ENCODE data around the gene RAB9A.

Gene RAB9A

DNA sequence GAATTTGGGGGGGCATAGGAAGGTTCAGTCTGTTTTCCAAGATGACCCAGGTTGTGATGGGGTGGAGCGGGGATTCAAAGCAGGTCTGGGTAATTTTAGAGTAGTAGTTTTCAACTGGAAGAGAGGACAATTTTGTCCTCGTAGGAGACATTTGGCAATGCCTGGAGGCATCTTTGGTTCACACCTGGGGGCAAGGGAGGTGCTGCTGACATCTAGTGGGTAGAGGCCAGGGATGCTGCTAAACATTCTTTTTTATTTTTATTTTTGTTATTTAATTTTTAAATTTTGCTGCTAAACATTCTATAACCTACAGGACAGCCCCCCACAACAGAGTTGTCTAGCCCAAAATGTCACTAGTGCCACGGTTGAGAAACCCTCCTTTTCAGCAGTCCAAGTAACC lies 1.9 kb downstream of the RAB9A start:
- H2BK120ac ChIP-seq (ENCODE audit: low read depth, low read length): no peak overlapping the region
- H2BK5ac ChIP-seq (ENCODE audit: low read length): no peak overlapping the region
- H2AFZ ChIP-seq (ENCODE audit: low read length): no peak overlapping the region
- H3K9me3 ChIP-seq (replicated peaks in 1 of 2; ENCODE audit: control insufficient read depth in 2 of 2, insufficient read depth in 1 of 2, low read depth in 1 of 2, low read length in 2 of 2): no peaks in the 10 kb centered on the region
- no peak overlapping the region for H3K23ac ChIP-seq (ENCODE audit: low read depth, low read length, poor library complexity)
- no peak for DNase-seq (ENCODE audit: low spot score)
- no peak overlapping the region for H4K91ac ChIP-seq (ENCODE audit: low read depth, low read length, poor library complexity)
- H3K14ac ChIP-seq (ENCODE audit: low read length): no peak overlapping the region
- whole genome bisulfite sequencing, 2 donors (ENCODE audit: extremely low coverage in 2 of 2, insufficient read length in 2 of 2, insufficient replicate concordance in 1 of 2): no CpG with 5 or more reads among the region's 3 CpGs
- no peak overlapping the region for H2BK15ac ChIP-seq (ENCODE audit: low read length)
- H3K4me1 ChIP-seq (ENCODE audit: control insufficient read depth in 2 of 2, insufficient read depth in 1 of 2, low read depth in 1 of 2, low read length in 2 of 2): peaks cover 0 to 12% of the 10 kb centered on the region in 2 donors
- H3K4me2 ChIP-seq (ENCODE audit: insufficient read depth, low read length, poor library complexity, severe bottlenecking): no peak overlapping the region
- H3K36me3 ChIP-seq (replicated peaks in 1 of 2; ENCODE audit: control insufficient read depth in 2 of 2, insufficient read depth in 2 of 2, low read length in 2 of 2): no peaks in the 10 kb centered on the region
- no peaks in the 10 kb centered on the region for H3K79me1 ChIP-seq (ENCODE audit: low read depth, low read length)
- H3K4me3 ChIP-seq (ENCODE audit: low read length in 2 of 2): peak overlapping the region in 1 of 2 donors; percentile 85
- no peak overlapping the region for H2AK5ac ChIP-seq (ENCODE audit: low read depth, low read length)
- H3K18ac ChIP-seq (ENCODE audit: low read length): no peak overlapping the region
- no peak overlapping the region for H3K9ac ChIP-seq (ENCODE audit: low read depth, low read length, poor library complexity)
- no peak overlapping the region for H4K8ac ChIP-seq (ENCODE audit: low read depth, low read length)
- H3K4ac ChIP-seq (ENCODE audit: low read length): no peak overlapping the region
- H2BK12ac ChIP-seq (ENCODE audit: low read length): no peak overlapping the region
- H3K27me3 ChIP-seq (ENCODE audit: control insufficient read depth in 3 of 3, insufficient read depth in 3 of 3, low read depth in 1 of 3, low read length in 3 of 3): peaks cover 0 to 2% (median 0%) of the 10 kb centered on the region in 3 experiments
- no peak overlapping the region for H3K27ac ChIP-seq (replicated peaks; ENCODE audit: low read length)

GRCh38 chrX:13691841-13692371 lies 3.0 kb downstream of the RAB9A start:
- no peaks in the 10 kb centered on the region for H3K9me3 ChIP-seq (replicated peaks in 1 of 2; ENCODE audit: control insufficient read depth in 2 of 2, insufficient read depth in 1 of 2, low read depth in 1 of 2, low read length in 2 of 2)
- no peak overlapping the region for H3K4ac ChIP-seq (ENCODE audit: low read length)
- no peak overlapping the region for H2BK15ac ChIP-seq (ENCODE audit: low read length)
- no peak overlapping the region for H4K91ac ChIP-seq (ENCODE audit: low read depth, low read length, poor library complexity)
- H3K9ac ChIP-seq (ENCODE audit: low read depth, low read length, poor library complexity): no peak overlapping the region
- peaks cover 0 to 12% of the 10 kb centered on the region in 2 donors for H3K4me1 ChIP-seq (ENCODE audit: control insufficient read depth in 2 of 2, insufficient read depth in 1 of 2, low read depth in 1 of 2, low read length in 2 of 2)
- no peak overlapping the region for H3K23ac ChIP-seq (ENCODE audit: low read depth, low read length, poor library complexity)
- H2BK12ac ChIP-seq (ENCODE audit: low read length): no peak overlapping the region
- no peak overlapping the region for H2BK120ac ChIP-seq (ENCODE audit: low read depth, low read length)
- H3K4me3 ChIP-seq (ENCODE audit: low read length in 2 of 2): no peak overlapping the region
- no peak overlapping the region for H4K8ac ChIP-seq (ENCODE audit: low read depth, low read length)
- H3K27ac ChIP-seq (replicated peaks; ENCODE audit: low read length): no peak overlapping the region
- H3K18ac ChIP-seq (ENCODE audit: low read length): no peak overlapping the region
- H2BK5ac ChIP-seq (ENCODE audit: low read length): no peak overlapping the region
- no peak overlapping the region for H3K14ac ChIP-seq (ENCODE audit: low read length)
- no CpG with 5 or more reads among the region's 7 CpGs for WGBS, 2 donors (ENCODE audit: extremely low coverage in 2 of 2, insufficient read length in 2 of 2, insufficient replicate concordance in 1 of 2)
- no peak for DNase-seq (ENCODE audit: low spot score)
- no peaks in the 10 kb centered on the region for H3K36me3 ChIP-seq (replicated peaks in 1 of 2; ENCODE audit: control insufficient read depth in 2 of 2, insufficient read depth in 2 of 2, low read length in 2 of 2)
- H3K4me2 ChIP-seq (ENCODE audit: insufficient read depth, low read length, poor library complexity, severe bottlenecking): no peak overlapping the region
- H2AK5ac ChIP-seq (ENCODE audit: low read depth, low read length): no peak overlapping the region
- peaks cover 0 to 2% (median 0%) of the 10 kb centered on the region in 3 experiments for H3K27me3 ChIP-seq (ENCODE audit: control insufficient read depth in 3 of 3, insufficient read depth in 3 of 3, low read depth in 1 of 3, low read length in 3 of 3)
- H2AFZ ChIP-seq (ENCODE audit: low read length): no peak overlapping the region
- H3K79me1 ChIP-seq (ENCODE audit: low read depth, low read length): no peaks in the 10 kb centered on the region

DNA sequence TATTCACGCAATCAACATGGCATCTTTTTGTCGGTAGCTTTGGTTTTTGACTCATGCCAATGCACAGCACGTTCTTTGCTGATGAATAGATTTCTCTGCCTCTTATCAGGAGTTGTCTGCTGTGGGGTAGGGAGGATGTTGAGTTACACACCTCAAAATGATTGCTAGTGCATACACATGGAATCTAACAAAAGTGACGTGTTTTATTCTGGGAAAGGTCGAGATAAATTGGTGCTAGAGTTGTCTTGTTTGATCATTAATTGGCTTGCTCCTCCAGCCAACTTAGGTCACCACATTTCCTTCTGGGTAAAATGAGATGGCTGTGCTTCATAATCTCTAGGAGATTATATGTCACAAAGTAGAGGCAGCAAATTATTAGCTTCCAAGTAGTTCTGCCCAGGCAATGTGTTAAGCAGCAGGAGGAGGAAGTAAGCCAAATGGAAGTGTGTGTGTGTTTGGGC lies 3.9 kb downstream of the RAB9A start:
- no peak for DNase-seq (ENCODE audit: low spot score)
- H3K27ac ChIP-seq (replicated peaks; ENCODE audit: low read length): no peak overlapping the region

GRCh38 chrX:13693341-13693961 lies 4.5 kb downstream of the RAB9A start:
- Histone ChIP-seq H3K9me3 (replicated peaks in 1 of 2; ENCODE audit: control insufficient read depth in 2 of 2, insufficient read depth in 1 of 2, low read depth in 1 of 2, low read length in 2 of 2) (no peaks in the 10 kb centered on the region), H3K14ac (ENCODE audit: low read length) (no peak overlapping the region), H3K27ac (replicated peaks; ENCODE audit: low read length) (no peak overlapping the region), H2AK5ac (ENCODE audit: low read depth, low read length) (no peak overlapping the region), H4K91ac (ENCODE audit: low read depth, low read length, poor library complexity) (no peak overlapping the region), H3K79me1 (ENCODE audit: low read depth, low read length) (no peaks in the 10 kb centered on the region), H3K4me3 (ENCODE audit: low read length in 2 of 2) (no peak overlapping the region), H3K18ac (ENCODE audit: low read length) (no peak overlapping the region), H3K9ac (ENCODE audit: low read depth, low read length, poor library complexity) (no peak overlapping the region), H4K8ac (ENCODE audit: low read depth, low read length) (no peak overlapping the region), H3K4me1 (ENCODE audit: control insufficient read depth in 2 of 2, insufficient read depth in 1 of 2, low read depth in 1 of 2, low read length in 2 of 2) (peaks cover 0 to 12% of the 10 kb centered on the region in 2 donors), H3K36me3 (replicated peaks in 1 of 2; ENCODE audit: control insufficient read depth in 2 of 2, insufficient read depth in 2 of 2, low read length in 2 of 2) (peaks cover 0 to 8% of the 10 kb centered on the region in 2 donors), H3K23ac (ENCODE audit: low read depth, low read length, poor library complexity) (no peak overlapping the region), H2BK120ac (ENCODE audit: low read depth, low read length) (no peak overlapping the region), H2AFZ (ENCODE audit: low read length) (no peak overlapping the region), H2BK15ac (ENCODE audit: low read length) (no peak overlapping the region), H2BK5ac (ENCODE audit: low read length) (no peak overlapping the region), H2BK12ac (ENCODE audit: low read length) (no peak overlapping the region), H3K4me2 (ENCODE audit: insufficient read depth, low read length, poor library complexity, severe bottlenecking) (no peak overlapping the region), H3K4ac (ENCODE audit: low read length) (no peak overlapping the region), H3K27me3 (ENCODE audit: control insufficient read depth in 3 of 3, insufficient read depth in 3 of 3, low read depth in 1 of 3, low read length in 3 of 3) (peaks cover 0 to under 1% (median 0%) of the 10 kb centered on the region in 3 experiments)
- WGBS, 2 donors (ENCODE audit: extremely low coverage in 2 of 2, insufficient read length in 2 of 2, insufficient replicate concordance in 1 of 2): no CpG with 5 or more reads among the region's 7 CpGs
- DNase-seq (ENCODE audit: low spot score): no peak

More for the DNA sequence above, 3.9 kb downstream of the RAB9A start:
- Histone ChIP-seq H3K4me3 (ENCODE audit: low read length in 2 of 2) (no peak overlapping the region), H3K23ac (ENCODE audit: low read depth, low read length, poor library complexity) (no peak overlapping the region), H2AFZ (ENCODE audit: low read length) (no peak overlapping the region), H3K9me3 (replicated peaks in 1 of 2; ENCODE audit: control insufficient read depth in 2 of 2, insufficient read depth in 1 of 2, low read depth in 1 of 2, low read length in 2 of 2) (no peaks in the 10 kb centered on the region), H2BK5ac (ENCODE audit: low read length) (no peak overlapping the region), H2BK12ac (ENCODE audit: low read length) (no peak overlapping the region), H3K4me1 (ENCODE audit: control insufficient read depth in 2 of 2, insufficient read depth in 1 of 2, low read depth in 1 of 2, low read length in 2 of 2) (peaks cover 0 to 12% of the 10 kb centered on the region in 2 donors), H2BK15ac (ENCODE audit: low read length) (no peak overlapping the region), H2AK5ac (ENCODE audit: low read depth, low read length) (no peak overlapping the region), H2BK120ac (ENCODE audit: low read depth, low read length) (no peak overlapping the region), H4K91ac (ENCODE audit: low read depth, low read length, poor library complexity) (no peak overlapping the region), H3K14ac (ENCODE audit: low read length) (no peak overlapping the region), H3K36me3 (replicated peaks in 1 of 2; ENCODE audit: control insufficient read depth in 2 of 2, insufficient read depth in 2 of 2, low read length in 2 of 2) (peaks cover 0 to 3% of the 10 kb centered on the region in 2 donors), H3K79me1 (ENCODE audit: low read depth, low read length) (no peaks in the 10 kb centered on the region), H3K9ac (ENCODE audit: low read depth, low read length, poor library complexity) (no peak overlapping the region), H3K4ac (ENCODE audit: low read length) (no peak overlapping the region), H3K4me2 (ENCODE audit: insufficient read depth, low read length, poor library complexity, severe bottlenecking) (no peak overlapping the region), H3K18ac (ENCODE audit: low read length) (no peak overlapping the region), H4K8ac (ENCODE audit: low read depth, low read length) (no peak overlapping the region), H3K27me3 (ENCODE audit: control insufficient read depth in 3 of 3, insufficient read depth in 3 of 3, low read depth in 1 of 3, low read length in 3 of 3) (peaks cover 0 to 2% (median 0%) of the 10 kb centered on the region in 3 experiments)
- no CpG with 5 or more reads among the region's 5 CpGs for WGBS, 2 donors (ENCODE audit: extremely low coverage in 2 of 2, insufficient read length in 2 of 2, insufficient replicate concordance in 1 of 2)

Measured in neuronal stem cell (in vitro differentiated cells).